OCI-LY3 (cell line): Measurements from ENCODE around the gene RETN.

Source experiments
- CTCF ChIP-seq: fragments of 200-600, 300-600 bp; sonication (generic); IDR thresholded peaks from 2 replicates; pipeline ENCODE4 v1.5.1; 2014; ENCODE audit warnings: antibody characterized with exemption, low read length, low read depth
- EZH2phosphoT487 ChIP-seq: fragments of 200-600 bp; shearing (Covaris generic); IDR thresholded peaks from 2 replicates; pipeline ENCODE4 v1.6.1; 2018; ENCODE audit warnings: antibody characterized with exemption, mixed run types, low read depth

- TF ChIP-seq CTCF (no peak), EZH2phosphoT487 (no peak)
Measured at GRCh38 chr19:7706188-7706954, 37.5 kb downstream of the RETN start.
